Measurements from ENCODE around the gene ELF1. TPM values are rescaled to one million over a fixed set of nuclear protein-coding genes. Genes with fewer than 3 reads are reported as not detected.
A peak's percentile ranks its signal among the peaks of the same experiment; 100 is the strongest.

The ELF1 gene
- total and polyA plus RNA-seq, 10 of the 15 experiments (the other 5 are each of a cell fraction or from before 2014, with no cell fraction given), result 43.3 to 97.6 (median 55.7) TPM

- no peak for TF ChIP-seq PRDM15 (CRISPR knock-in tag; IDR thresholded peaks at IDR 0.05)
- TF ChIP-seq NFIC (IDR thresholded peaks at IDR 0.05; ENCODE audit: low read depth, low read length), result 0 out of 2 replicates have a peak, but pooled peaks have one; percentile 21
- no peak for TF ChIP-seq ZNF687 (IDR thresholded peaks at IDR 0.05)
- TF ChIP-seq NRF1 (conservative IDR thresholded peaks at IDR 0.05; ENCODE audit: low read depth, low read length), result no peak
- TF ChIP-seq, protein P1, sequence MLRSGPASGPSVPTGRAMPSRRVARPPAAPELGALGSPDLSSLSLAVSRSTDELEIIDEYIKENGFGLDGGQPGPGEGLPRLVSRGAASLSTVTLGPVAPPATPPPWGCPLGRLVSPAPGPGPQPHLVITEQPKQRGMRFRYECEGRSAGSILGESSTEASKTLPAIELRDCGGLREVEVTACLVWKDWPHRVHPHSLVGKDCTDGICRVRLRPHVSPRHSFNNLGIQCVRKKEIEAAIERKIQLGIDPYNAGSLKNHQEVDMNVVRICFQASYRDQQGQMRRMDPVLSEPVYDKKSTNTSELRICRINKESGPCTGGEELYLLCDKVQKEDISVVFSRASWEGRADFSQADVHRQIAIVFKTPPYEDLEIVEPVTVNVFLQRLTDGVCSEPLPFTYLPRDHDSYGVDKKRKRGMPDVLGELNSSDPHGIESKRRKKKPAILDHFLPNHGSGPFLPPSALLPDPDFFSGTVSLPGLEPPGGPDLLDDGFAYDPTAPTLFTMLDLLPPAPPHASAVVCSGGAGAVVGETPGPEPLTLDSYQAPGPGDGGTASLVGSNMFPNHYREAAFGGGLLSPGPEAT (IDR thresholded peaks at IDR 0.05; ENCODE audit: low read depth), result 0 out of 2 replicates have a peak, but pooled peaks have one; percentile 40
- no peak for TF ChIP-seq CUX1 (IDR thresholded peaks at IDR 0.05; ENCODE audit: insufficient replicate concordance, low read depth, low read length)
- TF ChIP-seq ZNF384 (IDR thresholded peaks at IDR 0.05; ENCODE audit: borderline replicate concordance, low read depth, low read length), result peak; percentile 67
- TF ChIP-seq, protein P2, sequence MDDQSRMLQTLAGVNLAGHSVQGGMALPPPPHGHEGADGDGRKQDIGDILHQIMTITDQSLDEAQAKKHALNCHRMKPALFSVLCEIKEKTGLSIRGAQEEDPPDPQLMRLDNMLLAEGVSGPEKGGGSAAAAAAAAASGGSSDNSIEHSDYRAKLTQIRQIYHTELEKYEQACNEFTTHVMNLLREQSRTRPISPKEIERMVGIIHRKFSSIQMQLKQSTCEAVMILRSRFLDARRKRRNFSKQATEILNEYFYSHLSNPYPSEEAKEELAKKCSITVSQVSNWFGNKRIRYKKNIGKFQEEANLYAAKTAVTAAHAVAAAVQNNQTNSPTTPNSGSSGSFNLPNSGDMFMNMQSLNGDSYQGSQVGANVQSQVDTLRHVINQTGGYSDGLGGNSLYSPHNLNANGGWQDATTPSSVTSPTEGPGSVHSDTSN (IDR thresholded peaks at IDR 0.05; ENCODE audit: insufficient replicate concordance, low read depth, low read length), result no peak
- TF ChIP-seq, protein P3, sequence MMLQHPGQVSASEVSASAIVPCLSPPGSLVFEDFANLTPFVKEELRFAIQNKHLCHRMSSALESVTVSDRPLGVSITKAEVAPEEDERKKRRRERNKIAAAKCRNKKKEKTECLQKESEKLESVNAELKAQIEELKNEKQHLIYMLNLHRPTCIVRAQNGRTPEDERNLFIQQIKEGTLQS (IDR thresholded peaks at IDR 0.05; ENCODE audit: borderline replicate concordance, extremely low read depth, low read depth, low read length), result no peak
Observed at GRCh38 chr13:40910324-40911050, 108.6 kb downstream of the ELF1 start (continued).
